ENCODE results near the gene LRRFIP1. TPM values are rescaled to one million over a fixed set of nuclear protein-coding genes. Genes with fewer than 3 reads are reported as not detected.

The LRRFIP1 gene
- total RNA-seq, 1 donor from 2014 or later: 133 TPM

- no peak for TF ChIP-seq CTCF (IDR thresholded peaks at IDR 0.05)
- Histone ChIP-seq H3K4me1 (peaks cover 0 to 19% of the 10 kb centered on the region in 2 donors), H3K9me3 (no peaks in the 10 kb centered on the region), H3K27ac (peak overlapping the region in 1 of 2 donors; percentile 17), H3K36me3 (no peaks in the 10 kb centered on the region), H3K4me3 (no peak overlapping the region), H3K27me3 (no peaks in the 10 kb centered on the region)
- no peak for DNase-seq (ENCODE audit: low spot score in 2 of 2)
- intact Hi-C loops (cut with DNase I): no loop called here
Observed at GRCh38 chr2:237623428-237624403, 3.7 kb upstream of the LRRFIP1 start.

DNA sequence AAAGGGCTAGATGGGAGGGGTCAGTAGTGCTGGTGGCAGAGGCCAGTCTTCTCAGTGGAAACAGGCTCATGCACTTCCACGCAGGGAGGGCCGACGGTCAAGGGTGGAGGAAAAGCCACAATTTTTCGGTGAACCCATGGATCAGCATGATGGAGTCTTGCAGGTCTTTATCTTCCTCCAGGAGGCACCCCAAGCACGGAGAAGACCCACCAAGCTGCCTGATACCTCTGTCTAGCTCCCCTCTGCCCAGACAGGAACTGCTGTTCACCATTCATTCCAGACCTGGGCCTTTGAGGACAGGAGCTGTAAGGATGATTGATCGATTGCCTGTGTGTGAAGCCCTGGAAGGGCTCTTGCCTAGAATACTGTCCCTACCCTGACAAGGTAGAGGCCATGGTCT lies 2.8 kb upstream of the LRRFIP1 start:
- Histone ChIP-seq H3K4me1 (peaks cover 4 to 21% of the 10 kb centered on the region in 2 donors), H3K36me3 (no peaks in the 10 kb centered on the region), H3K9me3 (no peaks in the 10 kb centered on the region), H3K4me3 (no peak overlapping the region), H3K27ac (peak overlapping the region; percentile 17 to 99), H3K27me3 (no peaks in the 10 kb centered on the region)
- DNase-seq (ENCODE audit: low spot score in 2 of 2): no peak
- intact Hi-C loops (cut with DNase I): no loop called here
- no peak for TF ChIP-seq CTCF (IDR thresholded peaks at IDR 0.05)

GRCh38 chr2:237625216-237625705 lies 2.1 kb upstream of the LRRFIP1 start:
- DNase-seq (ENCODE audit: low spot score in 2 of 2): no peak
- no peaks in the 10 kb centered on the region for H3K9me3 ChIP-seq
- TF ChIP-seq CTCF (IDR thresholded peaks at IDR 0.05): no peak
- intact Hi-C loops (cut with DNase I): no loop called here
- H3K4me3 ChIP-seq: no peak overlapping the region
- no peaks in the 10 kb centered on the region for H3K36me3 ChIP-seq
- H3K27ac ChIP-seq: peak overlapping the region; percentile 94 to 99
- H3K27me3 ChIP-seq: no peaks in the 10 kb centered on the region
- H3K4me1 ChIP-seq: peaks cover 6 to 28% of the 10 kb centered on the region in 2 donors

DNA sequence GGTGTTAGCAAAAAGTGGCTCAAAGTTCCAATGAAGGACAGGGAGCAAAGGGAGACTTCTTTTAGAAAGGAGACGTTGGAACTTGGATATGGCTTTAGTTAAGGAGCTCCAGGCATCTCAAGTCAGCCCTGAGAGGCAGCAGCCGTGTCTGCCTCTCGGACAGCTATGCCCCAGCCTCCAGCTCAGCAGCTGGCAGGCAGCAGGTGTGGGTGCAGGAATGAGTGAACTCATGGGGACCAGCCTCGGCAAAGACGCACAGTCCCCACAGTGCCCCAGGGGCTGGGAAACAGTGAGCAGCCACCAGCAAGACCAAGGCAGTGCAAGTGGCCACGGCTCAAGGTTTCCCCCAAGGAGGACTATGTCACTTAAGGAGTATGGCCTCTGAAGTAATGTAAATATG lies 1.6 kb upstream of the LRRFIP1 start:
- no peak overlapping the region for H3K4me3 ChIP-seq
- peak overlapping the region; percentile 94 to 99 for H3K27ac ChIP-seq
- no peak for DNase-seq (ENCODE audit: low spot score in 2 of 2)
- peaks cover 11 to 33% of the 10 kb centered on the region in 2 donors for H3K4me1 ChIP-seq
- no peaks in the 10 kb centered on the region for H3K36me3 ChIP-seq
- no peaks in the 10 kb centered on the region for H3K27me3 ChIP-seq
- intact Hi-C loops (cut with DNase I): no loop called here
- no peak for TF ChIP-seq CTCF (IDR thresholded peaks at IDR 0.05)
- no peaks in the 10 kb centered on the region for H3K9me3 ChIP-seq

DNA sequence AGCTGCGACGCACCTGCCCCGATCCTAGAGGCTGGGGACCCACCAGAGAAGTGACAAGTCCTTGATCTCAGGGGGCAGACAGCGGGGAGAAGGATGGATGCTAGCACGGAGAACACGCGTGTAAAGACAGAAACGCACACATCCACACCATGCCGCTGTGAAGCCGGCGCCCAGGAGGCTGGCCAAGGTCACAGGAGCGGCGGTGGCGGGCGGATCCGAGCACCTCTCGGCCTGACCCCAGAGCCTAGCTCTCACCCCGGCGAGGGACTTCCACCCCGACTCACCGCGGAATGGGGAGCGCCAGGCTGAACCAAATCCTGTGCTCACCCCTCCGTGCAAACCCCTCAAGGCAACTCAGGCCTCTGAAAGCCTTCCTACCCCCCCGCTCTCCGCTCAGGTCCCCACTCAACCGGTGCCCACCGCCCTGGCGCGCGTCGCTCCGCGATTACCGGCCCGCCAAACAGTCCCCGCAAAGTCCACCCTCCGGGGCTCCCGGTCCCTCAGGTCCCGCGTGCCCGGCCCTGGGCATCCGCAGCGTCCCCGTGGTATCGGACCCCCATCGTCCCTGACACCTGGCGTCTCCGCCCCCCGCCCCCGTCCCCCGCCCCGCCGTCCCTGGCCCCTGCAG lies 460 bp upstream of the LRRFIP1 start:
- no peaks in the 10 kb centered on the region for H3K9me3 ChIP-seq
- no peak for TF ChIP-seq CTCF (IDR thresholded peaks at IDR 0.05)
- H3K36me3 ChIP-seq: no peaks in the 10 kb centered on the region
- peak overlapping the region; percentile 94 to 99 for H3K27ac ChIP-seq
- H3K27me3 ChIP-seq: no peaks in the 10 kb centered on the region
- DNase-seq (ENCODE audit: low spot score in 2 of 2): no peak
- intact Hi-C loops (cut with DNase I): no loop called here
- peaks cover 18 to 44% of the 10 kb centered on the region in 2 donors for H3K4me1 ChIP-seq
- H3K4me3 ChIP-seq: peak overlapping the region; percentile 89 to 97

All from ascending aorta (tissue), 2 donors.